SK-N-SH (cell line): Measurements from ENCODE around the gene PPP1R14D.

ENCODE experiments used
- ELF1 ChIP-seq: IDR thresholded peaks from 2 replicates; pipeline ENCODE4 v1.4.0; 2012
- EZH2phosphoT487 ChIP-seq: fragments of 200-600 bp; sonication (generic); IDR thresholded peaks from 2 replicates; pipeline ENCODE4 v1.6.1; 2017; ENCODE audit warnings: low read depth, mixed run types, mild to moderate bottlenecking, antibody characterized with exemption, moderate library complexity, borderline replicate concordance
- MXI1 ChIP-seq: IDR thresholded peaks from 2 replicates; pipeline ENCODE4 v1.6.1; 2012; ENCODE audit warnings: mild to moderate bottlenecking, low read depth, low read length, improper control_type of control experiment
- PBX3 ChIP-seq: IDR thresholded peaks from 2 replicates; pipeline ENCODE4; 2012
- POLR2AphosphoS5 ChIP-seq: IDR thresholded peaks from 2 replicates; pipeline ENCODE4 v1.6.1; 2012; ENCODE audit warnings: low read depth, low read length
- RAD21 ChIP-seq: IDR thresholded peaks from 2 replicates; pipeline ENCODE4 v1.6.1; 2012; ENCODE audit warnings: mild to moderate bottlenecking, low read length
- RCOR1 ChIP-seq: fragments of 150-350 bp; IDR thresholded peaks from 2 replicates; pipeline ENCODE4 v1.6.1; 2017; ENCODE audit warnings: antibody characterized with exemption, low read length
- RFX5 ChIP-seq: IDR thresholded peaks from 2 replicates; pipeline ENCODE4 v1.6.1; 2012; ENCODE audit warnings: mild to moderate bottlenecking, improper control_type of control experiment, low read length
- SMC3 ChIP-seq: IDR thresholded peaks from 2 replicates; pipeline ENCODE4 v1.6.1; 2012; ENCODE audit warnings: low read depth, low read length, improper control_type of control experiment
- TAF1 ChIP-seq: IDR thresholded peaks from 2 replicates; pipeline ENCODE4 v1.6.1; 2012; ENCODE audit warnings: low read depth, mild to moderate bottlenecking, low read length, moderate library complexity, borderline replicate concordance
- USF2 ChIP-seq: fragments of 150-350 bp; IDR thresholded peaks from 2 replicates; pipeline ENCODE4 v1.6.1; 2017; ENCODE audit warnings: antibody characterized with exemption, low read length, low read depth, borderline replicate concordance
- TF ChIP-seq, protein P1 (sequence below): fragments of 200-600 bp; sonication (generic); IDR thresholded peaks from 2 replicates; pipeline ENCODE4 v1.6.1; 2017; ENCODE audit warnings: antibody characterized with exemption, mild to moderate bottlenecking, moderate library complexity
- TF ChIP-seq, protein P2 (sequence below): IDR thresholded peaks from 2 replicates; pipeline ENCODE4 v1.6.1; 2012; ENCODE audit warnings: mild to moderate bottlenecking, low read depth, low read length, moderate library complexity

GRCh38 chr15:40844696-40845030, 16.2 kb upstream of the PPP1R14D start:
- no peak for TF ChIP-seq RCOR1
- no peak for TF ChIP-seq ELF1
- TF ChIP-seq POLR2AphosphoS5: no peak
- TF ChIP-seq MXI1: no peak
- TF ChIP-seq, protein P1, sequence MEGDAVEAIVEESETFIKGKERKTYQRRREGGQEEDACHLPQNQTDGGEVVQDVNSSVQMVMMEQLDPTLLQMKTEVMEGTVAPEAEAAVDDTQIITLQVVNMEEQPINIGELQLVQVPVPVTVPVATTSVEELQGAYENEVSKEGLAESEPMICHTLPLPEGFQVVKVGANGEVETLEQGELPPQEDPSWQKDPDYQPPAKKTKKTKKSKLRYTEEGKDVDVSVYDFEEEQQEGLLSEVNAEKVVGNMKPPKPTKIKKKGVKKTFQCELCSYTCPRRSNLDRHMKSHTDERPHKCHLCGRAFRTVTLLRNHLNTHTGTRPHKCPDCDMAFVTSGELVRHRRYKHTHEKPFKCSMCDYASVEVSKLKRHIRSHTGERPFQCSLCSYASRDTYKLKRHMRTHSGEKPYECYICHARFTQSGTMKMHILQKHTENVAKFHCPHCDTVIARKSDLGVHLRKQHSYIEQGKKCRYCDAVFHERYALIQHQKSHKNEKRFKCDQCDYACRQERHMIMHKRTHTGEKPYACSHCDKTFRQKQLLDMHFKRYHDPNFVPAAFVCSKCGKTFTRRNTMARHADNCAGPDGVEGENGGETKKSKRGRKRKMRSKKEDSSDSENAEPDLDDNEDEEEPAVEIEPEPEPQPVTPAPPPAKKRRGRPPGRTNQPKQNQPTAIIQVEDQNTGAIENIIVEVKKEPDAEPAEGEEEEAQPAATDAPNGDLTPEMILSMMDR: no peak
- TF ChIP-seq, protein P2, sequence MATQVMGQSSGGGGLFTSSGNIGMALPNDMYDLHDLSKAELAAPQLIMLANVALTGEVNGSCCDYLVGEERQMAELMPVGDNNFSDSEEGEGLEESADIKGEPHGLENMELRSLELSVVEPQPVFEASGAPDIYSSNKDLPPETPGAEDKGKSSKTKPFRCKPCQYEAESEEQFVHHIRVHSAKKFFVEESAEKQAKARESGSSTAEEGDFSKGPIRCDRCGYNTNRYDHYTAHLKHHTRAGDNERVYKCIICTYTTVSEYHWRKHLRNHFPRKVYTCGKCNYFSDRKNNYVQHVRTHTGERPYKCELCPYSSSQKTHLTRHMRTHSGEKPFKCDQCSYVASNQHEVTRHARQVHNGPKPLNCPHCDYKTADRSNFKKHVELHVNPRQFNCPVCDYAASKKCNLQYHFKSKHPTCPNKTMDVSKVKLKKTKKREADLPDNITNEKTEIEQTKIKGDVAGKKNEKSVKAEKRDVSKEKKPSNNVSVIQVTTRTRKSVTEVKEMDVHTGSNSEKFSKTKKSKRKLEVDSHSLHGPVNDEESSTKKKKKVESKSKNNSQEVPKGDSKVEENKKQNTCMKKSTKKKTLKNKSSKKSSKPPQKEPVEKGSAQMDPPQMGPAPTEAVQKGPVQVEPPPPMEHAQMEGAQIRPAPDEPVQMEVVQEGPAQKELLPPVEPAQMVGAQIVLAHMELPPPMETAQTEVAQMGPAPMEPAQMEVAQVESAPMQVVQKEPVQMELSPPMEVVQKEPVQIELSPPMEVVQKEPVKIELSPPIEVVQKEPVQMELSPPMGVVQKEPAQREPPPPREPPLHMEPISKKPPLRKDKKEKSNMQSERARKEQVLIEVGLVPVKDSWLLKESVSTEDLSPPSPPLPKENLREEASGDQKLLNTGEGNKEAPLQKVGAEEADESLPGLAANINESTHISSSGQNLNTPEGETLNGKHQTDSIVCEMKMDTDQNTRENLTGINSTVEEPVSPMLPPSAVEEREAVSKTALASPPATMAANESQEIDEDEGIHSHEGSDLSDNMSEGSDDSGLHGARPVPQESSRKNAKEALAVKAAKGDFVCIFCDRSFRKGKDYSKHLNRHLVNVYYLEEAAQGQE: no peak
- TF ChIP-seq RFX5: no peak
- no peak for TF ChIP-seq USF2
- TF ChIP-seq SMC3: no peak
- no peak for TF ChIP-seq EZH2phosphoT487
- TF ChIP-seq TAF1: no peak
- TF ChIP-seq RAD21: no peak
- TF ChIP-seq PBX3: no peak
